C4-2B (cell line): ENCODE data around the gene ANXA9.
A peak's percentile ranks its signal among the peaks of the same experiment; 100 is the strongest.

Experiments
- ZFX ChIP-seq: fragments of 450-650 bp; IDR thresholded peaks from 2 replicates; pipeline ENCODE4 v1.6.1; 2017
- TF ChIP-seq, protein P1 (sequence below): fragments of 450-650 bp; conservative IDR thresholded peaks from 2 replicates; pipeline ENCODE4 v1.5.1; 2017; ENCODE audit warnings: mild to moderate bottlenecking

- TF ChIP-seq, protein P1, sequence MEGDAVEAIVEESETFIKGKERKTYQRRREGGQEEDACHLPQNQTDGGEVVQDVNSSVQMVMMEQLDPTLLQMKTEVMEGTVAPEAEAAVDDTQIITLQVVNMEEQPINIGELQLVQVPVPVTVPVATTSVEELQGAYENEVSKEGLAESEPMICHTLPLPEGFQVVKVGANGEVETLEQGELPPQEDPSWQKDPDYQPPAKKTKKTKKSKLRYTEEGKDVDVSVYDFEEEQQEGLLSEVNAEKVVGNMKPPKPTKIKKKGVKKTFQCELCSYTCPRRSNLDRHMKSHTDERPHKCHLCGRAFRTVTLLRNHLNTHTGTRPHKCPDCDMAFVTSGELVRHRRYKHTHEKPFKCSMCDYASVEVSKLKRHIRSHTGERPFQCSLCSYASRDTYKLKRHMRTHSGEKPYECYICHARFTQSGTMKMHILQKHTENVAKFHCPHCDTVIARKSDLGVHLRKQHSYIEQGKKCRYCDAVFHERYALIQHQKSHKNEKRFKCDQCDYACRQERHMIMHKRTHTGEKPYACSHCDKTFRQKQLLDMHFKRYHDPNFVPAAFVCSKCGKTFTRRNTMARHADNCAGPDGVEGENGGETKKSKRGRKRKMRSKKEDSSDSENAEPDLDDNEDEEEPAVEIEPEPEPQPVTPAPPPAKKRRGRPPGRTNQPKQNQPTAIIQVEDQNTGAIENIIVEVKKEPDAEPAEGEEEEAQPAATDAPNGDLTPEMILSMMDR, result no peak
- TF ChIP-seq ZFX, result peak; percentile 79
These were observed 7.3 kb upstream of the ANXA9 start, which contains the start of gene CERS2 for GRCh38 chr1:150974580-150975478.
